Cardiac fibroblast (primary cell): ENCODE data around the gene GLT6D1.

ENCODE experiments used
- DNase-seq, 2 donors: peaks; one replicate each; pipeline versions ENCODE4 v3.0.0 to v3.0.0-alpha.2; 2010; ENCODE audit warnings: low read depth in 2 of 2
- H3K4me3 ChIP-seq, 2 donors: replicated peaks in 1 of 2; 1 replicate in 1 of 2; 2 replicates in 1 of 2; pipeline ENCODE4 v1.5.1; 2011; ENCODE audit warnings: low read depth in 2 of 2, low read length in 2 of 2, mild to moderate bottlenecking in 2 of 2, moderate library complexity in 1 of 2
- CTCF ChIP-seq: IDR thresholded peaks from one replicate; pipeline ENCODE4 v1.5.1; 2011; ENCODE audit warnings: low read depth, mild to moderate bottlenecking, low read length, inconsistent platforms

GLT6D1 gene

DNA sequence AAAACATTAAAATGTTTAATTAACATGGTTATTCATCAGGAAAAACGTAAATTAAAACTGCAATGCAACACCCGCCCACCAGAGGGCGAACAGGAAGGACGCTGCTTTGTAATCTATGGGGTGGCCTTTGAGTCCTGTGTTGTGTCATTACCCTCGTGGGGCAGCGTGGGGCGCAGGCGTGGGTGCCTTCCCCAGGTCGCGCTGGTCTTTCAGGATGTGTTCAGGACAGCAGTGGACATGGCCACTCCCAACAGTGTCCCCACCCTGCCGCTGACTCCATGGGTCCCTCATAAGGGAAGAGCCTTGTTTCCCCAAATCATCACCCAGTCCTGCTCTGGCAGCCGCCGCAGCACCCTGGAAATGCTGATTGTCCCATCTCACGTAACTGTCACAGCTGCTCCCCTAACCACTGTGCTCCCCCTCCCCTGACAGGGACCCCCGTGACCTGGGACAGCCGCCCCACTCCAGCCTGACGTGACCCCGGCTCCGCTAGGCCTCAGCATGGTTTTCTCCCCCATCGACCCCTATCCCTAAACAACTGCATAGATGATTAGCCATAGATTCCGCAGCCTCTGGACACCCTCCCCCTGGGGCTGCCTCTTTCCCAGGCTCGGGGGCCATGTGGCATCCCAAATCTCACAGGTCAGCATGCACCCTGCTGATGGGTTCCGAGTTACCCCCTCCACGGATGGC lies 36.4 kb downstream of the GLT6D1 start:
- TF ChIP-seq CTCF = peak; percentile 68
- no peak overlapping the region for H3K4me3 ChIP-seq
- DNase-seq = peak; percentile 37 to 58

DNA sequence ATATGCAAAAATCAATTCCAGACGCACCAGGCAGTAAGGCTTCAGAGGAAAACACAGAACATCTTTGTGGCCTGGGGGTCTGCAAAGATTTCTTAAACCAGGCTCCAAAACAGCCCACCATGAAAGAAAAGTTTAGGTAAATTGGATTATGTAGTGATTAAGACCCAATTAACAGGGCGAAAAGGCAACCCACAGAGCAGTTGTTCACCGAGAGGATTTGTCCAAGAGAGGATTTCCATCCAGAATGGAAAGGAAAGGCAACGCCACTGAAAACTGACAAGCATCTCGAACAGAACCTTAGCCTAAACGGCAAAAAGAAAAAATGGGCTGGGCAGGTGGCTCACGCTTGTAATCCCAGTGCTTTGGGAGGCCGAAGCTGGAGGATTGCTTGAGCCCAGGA lies 37.4 kb downstream of the GLT6D1 start:
- no peak overlapping the region for H3K4me3 ChIP-seq
- no peak for DNase-seq
- TF ChIP-seq CTCF = no peak

GRCh38 chr9:135600296-135600817 lies 39.0 kb downstream of the GLT6D1 start:
- DNase-seq = no peak
- no peak for TF ChIP-seq CTCF
- no peak overlapping the region for H3K4me3 ChIP-seq

GRCh38 chr9:135596211-135596610 lies 43.1 kb downstream of the GLT6D1 start:
- DNase-seq = no peak
- no peak overlapping the region for H3K4me3 ChIP-seq
- TF ChIP-seq CTCF = no peak

DNA sequence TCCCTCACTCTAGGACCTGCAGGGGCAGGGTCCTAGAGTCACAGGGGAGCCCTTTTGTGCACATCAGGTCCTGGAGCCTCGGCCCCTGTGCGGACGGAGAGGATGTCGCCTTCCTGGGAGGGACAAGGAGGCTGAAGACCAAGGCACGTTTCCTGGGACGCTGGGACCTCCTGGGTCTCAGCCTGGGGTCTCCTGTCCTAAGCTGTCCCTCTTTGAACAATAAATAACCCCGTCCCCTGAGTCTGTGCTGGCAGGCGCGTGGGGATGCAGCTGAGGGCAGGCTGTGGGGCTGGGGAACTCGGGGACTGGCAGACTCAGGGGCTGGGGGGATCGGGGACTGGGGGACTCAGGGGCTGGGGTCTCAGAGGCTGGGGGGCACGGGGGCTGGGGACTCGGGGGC lies 46.7 kb downstream of the GLT6D1 start:
- no peak overlapping the region for H3K4me3 ChIP-seq
- no peak for TF ChIP-seq CTCF
- DNase-seq = no peak

GRCh38 chr9:135592331-135592590 lies 47.1 kb downstream of the GLT6D1 start:
- no peak for TF ChIP-seq CTCF
- H3K4me3 ChIP-seq = no peak overlapping the region
- no peak for DNase-seq
